T-helper 2 cell treated with Interferon-gamma antibody and Interleukin-4, amounts not matched to agents 5 μg/mL and 100 μg/mL, for 36 hours (primary cell): Measurements from ENCODE around the gene BRSK2.

Source experiments
- DNase-seq: peaks from one replicate; pipeline ENCODE4 v3.0.0; 2021; ENCODE audit warnings: low spot score
- H3K27ac Mint-ChIP-seq: one replicate; pipeline ENCODE4 v1.8.0; 2021; ENCODE audit warnings: mild to moderate bottlenecking, mixed read lengths
- H3K27me3 Mint-ChIP-seq: one replicate; pipeline ENCODE4 v1.8.0; 2021; ENCODE audit warnings: low read depth, mixed read lengths
- H3K36me3 Mint-ChIP-seq: one replicate; pipeline ENCODE4 v1.8.0; 2021; ENCODE audit warnings: low read depth, mixed read lengths
- H3K4me1 Mint-ChIP-seq: one replicate; pipeline ENCODE4 v1.8.0; 2021; ENCODE audit warnings: low read depth, mixed read lengths
- H3K4me3 Mint-ChIP-seq: one replicate; pipeline ENCODE4 v1.8.0; 2022; ENCODE audit warnings: mild to moderate bottlenecking, moderate library complexity, mixed read lengths
- H3K9me3 Mint-ChIP-seq: one replicate; pipeline ENCODE4 v1.8.0; 2021; ENCODE audit warnings: mixed read lengths

BRSK2 gene

DNA sequence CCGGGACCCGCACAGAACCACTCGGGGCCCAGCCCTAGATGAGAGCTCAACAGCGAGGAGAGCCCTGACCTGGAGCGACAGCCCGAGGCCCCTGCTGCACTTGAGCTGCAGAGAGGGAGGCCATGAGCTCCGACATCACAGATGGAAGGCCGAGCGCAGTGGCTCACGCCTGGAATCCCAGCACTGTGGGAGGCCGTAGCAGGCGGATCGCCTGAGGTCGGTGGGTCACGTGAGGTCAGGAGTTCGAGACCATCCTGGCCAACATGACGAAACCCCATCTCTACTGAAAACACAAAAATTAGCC, 13.8 kb upstream of the BRSK2 start:
- no peaks in the 10 kb centered on the region for H3K36me3 Mint-ChIP-seq
- no peak for DNase-seq
- H3K27me3 Mint-ChIP-seq = peaks cover 3% of the 10 kb centered on the region
- H3K4me1 Mint-ChIP-seq = no peaks in the 10 kb centered on the region
- H3K9me3 Mint-ChIP-seq = no peaks in the 10 kb centered on the region
- H3K4me3 Mint-ChIP-seq = no peak overlapping the region
- H3K27ac Mint-ChIP-seq = no peak overlapping the region

DNA sequence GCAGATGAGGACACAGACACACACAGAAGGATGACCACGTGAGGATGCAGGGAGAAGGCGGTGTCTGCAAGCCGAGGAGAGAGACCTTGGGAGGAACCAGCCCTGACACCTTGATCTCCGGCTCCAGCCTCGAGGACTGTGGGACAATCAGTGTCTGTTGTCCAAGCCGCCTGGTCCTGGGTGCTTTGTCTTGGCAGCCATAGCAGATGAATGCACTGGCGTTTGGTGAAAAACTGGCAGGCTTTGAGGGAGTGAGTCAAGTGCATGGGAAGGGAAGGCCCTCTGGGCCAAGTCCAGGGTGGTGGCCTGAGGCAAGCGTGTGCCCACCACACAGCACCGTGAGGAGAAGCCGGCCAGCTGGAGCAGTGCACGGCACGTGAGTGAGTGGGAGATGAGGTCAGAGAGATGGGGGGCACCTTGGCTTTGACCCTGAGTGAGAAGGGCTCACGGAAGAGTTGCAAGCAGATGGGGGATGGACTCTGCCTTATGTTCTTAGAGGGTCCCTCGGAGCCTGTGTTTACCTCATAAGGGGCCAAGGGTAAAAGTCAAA, 12.4 kb upstream of the BRSK2 start:
- Mint-ChIP-seq H3K27ac (no peak overlapping the region), H3K4me1 (no peaks in the 10 kb centered on the region), H3K9me3 (no peaks in the 10 kb centered on the region), H3K27me3 (peaks cover 4% of the 10 kb centered on the region), H3K36me3 (no peaks in the 10 kb centered on the region), H3K4me3 (no peak overlapping the region)
- no peak for DNase-seq

DNA sequence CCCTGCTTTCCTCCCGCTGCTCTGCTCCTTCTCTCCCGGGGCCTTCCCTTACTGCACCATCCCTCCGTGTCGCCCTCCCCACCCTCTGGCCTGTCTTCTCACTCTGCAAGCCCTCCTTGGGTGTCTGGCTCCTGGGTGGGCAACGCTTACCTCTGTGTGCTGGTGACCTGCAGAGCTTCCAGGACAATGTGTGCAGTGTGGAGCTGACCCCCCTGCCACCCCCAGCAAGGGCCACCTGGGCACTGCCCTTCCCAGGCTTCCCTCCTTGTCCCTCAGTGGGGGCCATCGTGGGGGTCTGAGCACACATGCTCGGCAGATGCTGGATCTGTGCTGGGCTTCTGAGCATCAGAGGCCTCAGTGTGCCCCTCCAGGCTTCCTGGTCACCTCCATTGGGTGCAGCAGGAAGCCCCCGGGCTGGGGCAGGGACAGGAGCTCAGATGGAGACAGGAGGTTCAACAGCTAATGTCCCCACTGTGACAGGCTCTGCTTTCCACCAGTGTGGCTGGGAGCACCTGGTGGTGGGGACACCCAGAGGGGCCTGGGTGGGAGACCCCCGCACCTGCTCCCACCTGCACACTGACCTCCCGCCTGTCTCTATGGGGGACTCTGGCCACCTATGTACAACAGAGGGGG, 7.8 kb upstream of the BRSK2 start:
- H3K4me3 Mint-ChIP-seq = peak overlapping the region; percentile 64
- H3K9me3 Mint-ChIP-seq = no peaks in the 10 kb centered on the region
- no peaks in the 10 kb centered on the region for H3K36me3 Mint-ChIP-seq
- peak overlapping the region; percentile 31 for H3K27ac Mint-ChIP-seq
- H3K4me1 Mint-ChIP-seq = no peaks in the 10 kb centered on the region
- H3K27me3 Mint-ChIP-seq = peaks cover 6% of the 10 kb centered on the region
- no peak for DNase-seq

DNA sequence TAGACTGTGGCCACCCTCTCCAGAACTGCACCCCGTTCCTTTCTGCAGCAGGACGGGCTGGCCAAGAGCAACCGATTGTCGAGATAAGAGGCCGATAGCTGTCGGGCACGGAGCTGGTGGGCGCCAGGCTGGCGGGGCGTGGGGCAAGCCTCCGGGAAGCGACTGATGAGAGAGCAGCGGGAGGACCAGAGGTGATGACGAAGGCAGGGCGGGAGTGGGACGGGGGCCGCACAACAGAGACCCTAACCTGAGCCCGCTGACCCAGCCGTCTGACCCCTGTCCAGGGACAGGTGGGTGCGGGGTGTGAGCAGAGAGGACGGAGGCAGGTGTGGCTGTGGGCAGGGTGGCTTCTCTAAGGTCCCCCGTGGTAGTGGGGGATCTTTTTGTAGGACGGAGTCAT, 7.3 kb upstream of the BRSK2 start:
- H3K4me3 Mint-ChIP-seq = peak overlapping the region; percentile 64
- no peak overlapping the region for H3K27ac Mint-ChIP-seq
- H3K27me3 Mint-ChIP-seq = peaks cover 10% of the 10 kb centered on the region
- no peak for DNase-seq
- H3K9me3 Mint-ChIP-seq = no peaks in the 10 kb centered on the region
- H3K36me3 Mint-ChIP-seq = no peaks in the 10 kb centered on the region
- no peaks in the 10 kb centered on the region for H3K4me1 Mint-ChIP-seq

DNA sequence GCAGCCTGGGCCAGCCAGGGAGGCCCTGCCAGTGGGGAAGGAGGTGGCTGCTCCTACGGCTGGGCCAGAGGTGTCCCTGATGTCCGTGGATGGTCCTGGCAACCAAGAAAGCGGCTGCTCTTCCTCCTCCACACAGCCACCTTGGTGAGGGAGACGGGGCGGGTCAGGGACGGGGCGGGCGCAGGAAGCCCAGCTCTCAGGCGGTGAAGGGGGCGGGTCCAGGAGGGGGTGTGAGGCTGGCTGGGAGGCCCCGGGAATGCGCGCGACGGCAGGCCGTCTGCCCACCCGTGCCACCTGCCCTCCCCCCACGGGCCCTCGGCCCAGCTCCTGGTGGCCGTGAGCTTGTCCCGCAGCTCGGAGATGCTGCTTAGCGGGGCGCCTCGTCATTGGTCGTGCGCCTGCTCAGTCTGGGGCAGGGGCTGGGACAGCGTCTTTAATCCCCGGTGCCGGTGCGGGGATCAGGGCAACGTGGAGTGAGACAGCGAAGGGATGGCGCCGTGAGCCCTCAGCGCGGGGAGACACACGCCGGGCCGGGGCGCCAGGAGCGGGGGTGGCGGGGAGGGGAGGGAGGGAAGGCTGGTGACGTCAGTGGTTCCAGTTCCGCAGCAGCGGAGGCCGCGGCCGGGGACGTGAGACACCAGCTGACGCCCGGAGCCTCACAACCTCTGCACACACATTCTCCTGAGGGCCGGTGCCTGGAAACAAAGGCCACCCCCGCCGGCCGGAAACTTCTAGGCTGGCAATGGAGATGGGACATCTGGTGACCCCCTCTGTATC, 6.7 kb upstream of the BRSK2 start:
- H3K4me1 Mint-ChIP-seq = no peaks in the 10 kb centered on the region
- H3K36me3 Mint-ChIP-seq = no peaks in the 10 kb centered on the region
- H3K4me3 Mint-ChIP-seq = peak overlapping the region; percentile 71
- peak overlapping the region; percentile 71 for H3K27ac Mint-ChIP-seq
- peak; percentile 72 for DNase-seq
- peaks cover 15% of the 10 kb centered on the region for H3K27me3 Mint-ChIP-seq
- no peaks in the 10 kb centered on the region for H3K9me3 Mint-ChIP-seq

DNA sequence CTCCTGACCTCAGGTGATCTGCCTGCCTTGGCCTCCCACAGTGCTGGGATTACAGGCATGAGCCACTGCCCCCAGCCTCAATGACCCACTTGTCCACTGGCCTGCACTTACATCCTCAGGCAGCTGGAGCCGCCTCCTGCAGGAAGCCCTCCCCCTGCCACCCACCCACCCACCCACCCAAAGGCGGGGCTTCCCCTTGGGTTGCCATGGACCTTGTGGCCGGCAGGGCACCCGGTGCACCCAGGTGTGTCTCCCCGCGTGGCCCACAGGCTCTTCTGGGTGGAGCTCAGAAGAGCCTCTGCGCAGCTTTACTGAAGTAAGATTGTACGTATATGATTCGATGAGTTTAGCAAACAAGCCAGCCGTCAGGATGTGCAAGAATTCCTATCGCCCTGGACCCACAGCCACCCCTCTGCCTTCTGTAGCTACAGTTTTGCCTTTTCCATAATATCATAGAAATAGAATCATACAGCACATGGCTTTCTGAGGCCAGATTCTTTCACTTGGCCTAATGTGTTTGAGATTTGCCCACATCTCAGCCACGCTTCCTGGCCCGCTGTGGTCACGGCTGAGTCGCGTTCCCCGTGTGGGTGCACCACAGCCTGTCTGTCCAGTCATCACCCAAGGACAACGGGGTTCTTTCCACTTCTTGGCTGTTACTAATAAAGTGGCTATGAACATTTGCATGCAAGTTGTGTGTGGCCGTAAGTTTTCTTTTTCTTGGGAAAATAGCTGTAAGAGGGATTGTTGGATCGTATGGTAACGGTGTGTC, 5.3 kb upstream of the BRSK2 start:
- Mint-ChIP-seq H3K27me3 (peaks cover 15% of the 10 kb centered on the region), H3K4me1 (no peaks in the 10 kb centered on the region), H3K27ac (no peak overlapping the region), H3K4me3 (no peak overlapping the region), H3K36me3 (no peaks in the 10 kb centered on the region), H3K9me3 (no peaks in the 10 kb centered on the region)
- peak; percentile 56 for DNase-seq

DNA sequence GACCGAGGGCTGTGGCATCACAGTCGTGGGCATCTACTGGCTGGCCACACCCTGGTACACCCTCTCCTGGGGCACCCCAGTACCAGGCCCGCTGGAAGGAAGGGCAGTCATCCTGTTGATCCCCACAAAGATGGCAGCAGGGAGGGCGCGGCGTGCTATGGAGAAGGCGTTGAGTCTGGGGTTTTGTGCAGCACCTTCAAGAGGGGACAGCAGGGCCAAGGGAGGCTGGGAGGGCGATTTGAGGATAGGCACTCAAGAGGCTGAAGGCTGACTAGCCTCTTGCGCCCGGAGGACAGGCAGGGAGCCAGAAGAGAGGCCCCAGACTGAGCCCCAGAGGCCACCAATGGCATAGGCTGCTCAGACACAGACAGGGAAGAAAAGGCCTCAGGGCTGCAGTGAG, 2.2 kb upstream of the BRSK2 start:
- H3K36me3 Mint-ChIP-seq = no peaks in the 10 kb centered on the region

DNA sequence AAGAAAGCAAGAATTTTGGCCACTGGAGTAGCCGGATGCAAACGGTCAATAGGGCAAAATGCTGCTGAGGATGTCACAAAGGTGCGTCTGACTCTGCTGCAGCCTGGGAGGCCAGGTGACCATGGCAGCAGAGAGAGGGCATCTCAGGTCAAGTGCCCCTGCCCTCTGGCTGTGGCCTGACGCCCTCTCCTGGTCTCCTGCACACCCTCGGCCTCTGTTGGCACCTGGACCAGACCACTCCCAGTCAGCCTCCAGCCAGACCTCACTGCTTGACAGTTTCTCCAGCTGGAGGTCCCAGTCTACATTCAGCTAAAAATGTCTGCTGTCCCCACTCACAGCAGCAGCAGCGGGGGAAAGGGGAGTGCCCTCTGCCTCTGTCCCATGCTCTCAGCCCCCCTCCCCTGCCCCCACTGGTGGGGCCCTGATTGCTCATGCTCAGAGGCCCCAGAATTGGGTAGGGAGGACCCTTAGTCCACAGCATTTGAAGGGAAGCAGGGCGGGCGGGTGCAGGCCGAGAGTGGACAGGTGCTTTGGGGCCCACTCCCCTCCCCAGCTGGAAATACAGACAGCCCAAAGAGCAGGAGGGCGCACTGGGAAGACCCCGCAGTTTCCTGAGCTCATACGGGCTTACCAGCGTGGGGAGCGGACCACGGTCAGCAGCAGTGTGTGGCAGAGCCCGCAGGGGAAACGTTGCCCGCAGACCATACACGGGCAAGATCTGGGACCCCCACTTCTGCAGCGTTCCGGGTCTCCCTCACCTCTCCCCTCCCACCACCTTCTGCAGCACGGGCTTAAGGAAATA, 1.6 kb upstream of the BRSK2 start:
- no peaks in the 10 kb centered on the region for H3K36me3 Mint-ChIP-seq
- H3K27ac Mint-ChIP-seq = no peak overlapping the region
- no peaks in the 10 kb centered on the region for H3K4me1 Mint-ChIP-seq
- H3K27me3 Mint-ChIP-seq = peaks cover 28% of the 10 kb centered on the region
- no peaks in the 10 kb centered on the region for H3K9me3 Mint-ChIP-seq
- no peak for DNase-seq
- peak overlapping the region; percentile 4 for H3K4me3 Mint-ChIP-seq

More for the DNA sequence above, 2.2 kb upstream of the BRSK2 start:
- Mint-ChIP-seq H3K27me3 (peaks cover 25% of the 10 kb centered on the region), H3K9me3 (no peaks in the 10 kb centered on the region), H3K27ac (no peak overlapping the region), H3K4me3 (peak overlapping the region; percentile 4), H3K4me1 (no peaks in the 10 kb centered on the region)
- DNase-seq = no peak

DNA sequence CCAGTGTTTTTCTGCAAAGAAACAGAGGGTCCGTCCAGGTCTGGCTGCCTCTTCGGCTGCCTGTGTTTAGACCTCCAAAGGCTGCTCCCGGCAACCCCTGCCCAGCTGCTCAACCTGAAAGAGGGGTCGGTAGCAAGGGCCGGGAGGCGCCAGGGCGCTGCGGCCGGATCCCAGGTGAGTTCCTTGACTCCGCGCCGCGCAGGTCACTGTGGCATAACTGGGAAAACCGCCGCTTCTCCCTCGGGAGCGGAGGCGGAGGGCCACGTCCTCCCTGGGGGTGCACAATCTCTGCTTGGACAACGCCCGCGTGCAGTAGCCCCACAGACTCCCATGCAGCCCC, 1.0 kb upstream of the BRSK2 start:
- Mint-ChIP-seq H3K9me3 (no peaks in the 10 kb centered on the region), H3K27me3 (peaks cover 28% of the 10 kb centered on the region), H3K27ac (no peak overlapping the region), H3K36me3 (no peaks in the 10 kb centered on the region), H3K4me1 (no peaks in the 10 kb centered on the region), H3K4me3 (peak overlapping the region; percentile 50)
- no peak for DNase-seq

DNA sequence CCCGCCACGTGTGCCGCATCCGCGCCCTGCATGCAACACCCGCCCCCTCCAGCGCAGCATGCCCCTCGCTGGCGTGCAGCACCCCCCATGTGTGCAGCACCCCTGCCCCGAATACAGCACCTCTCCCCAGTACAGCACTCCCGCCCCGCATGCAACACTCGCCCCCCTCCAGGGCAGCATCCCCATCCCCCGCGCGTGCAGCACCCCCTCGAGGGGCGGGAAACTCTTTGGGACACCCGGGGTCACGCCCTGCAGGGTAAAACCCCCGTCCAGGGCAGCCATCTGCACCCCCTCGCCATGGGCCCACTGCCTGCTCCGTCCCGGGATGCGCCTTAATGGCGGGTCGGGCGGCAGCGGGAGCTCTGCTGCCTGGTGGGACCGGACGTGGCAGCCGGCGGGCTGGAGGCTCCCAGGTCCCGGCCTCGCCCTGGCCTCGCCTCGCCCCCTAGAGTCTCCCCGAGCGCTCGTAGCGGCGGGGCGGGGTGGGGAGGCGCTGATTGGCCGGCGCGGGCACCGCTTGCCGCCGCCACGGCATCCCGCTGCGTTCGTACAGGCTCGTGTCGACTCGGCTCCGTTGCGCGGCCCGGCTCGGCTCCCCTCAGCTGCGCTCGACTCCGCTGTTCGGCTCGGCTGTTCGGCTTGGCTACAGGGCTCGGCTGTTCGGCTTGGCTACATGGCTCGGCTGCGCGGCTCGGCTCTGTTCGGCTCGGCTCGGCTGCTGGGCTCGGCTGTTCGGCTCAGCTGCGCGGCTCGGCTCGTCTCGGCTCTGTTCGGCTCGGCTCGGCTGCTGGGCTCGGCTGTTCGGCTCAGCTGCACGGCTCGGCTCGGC, 417 bp upstream of the BRSK2 start:
- H3K4me3 Mint-ChIP-seq = peak overlapping the region; percentile 50
- H3K36me3 Mint-ChIP-seq = no peaks in the 10 kb centered on the region
- peaks cover 28% of the 10 kb centered on the region for H3K27me3 Mint-ChIP-seq
- no peaks in the 10 kb centered on the region for H3K4me1 Mint-ChIP-seq
- no peaks in the 10 kb centered on the region for H3K9me3 Mint-ChIP-seq
- DNase-seq = peak; percentile 93
- no peak overlapping the region for H3K27ac Mint-ChIP-seq

DNA sequence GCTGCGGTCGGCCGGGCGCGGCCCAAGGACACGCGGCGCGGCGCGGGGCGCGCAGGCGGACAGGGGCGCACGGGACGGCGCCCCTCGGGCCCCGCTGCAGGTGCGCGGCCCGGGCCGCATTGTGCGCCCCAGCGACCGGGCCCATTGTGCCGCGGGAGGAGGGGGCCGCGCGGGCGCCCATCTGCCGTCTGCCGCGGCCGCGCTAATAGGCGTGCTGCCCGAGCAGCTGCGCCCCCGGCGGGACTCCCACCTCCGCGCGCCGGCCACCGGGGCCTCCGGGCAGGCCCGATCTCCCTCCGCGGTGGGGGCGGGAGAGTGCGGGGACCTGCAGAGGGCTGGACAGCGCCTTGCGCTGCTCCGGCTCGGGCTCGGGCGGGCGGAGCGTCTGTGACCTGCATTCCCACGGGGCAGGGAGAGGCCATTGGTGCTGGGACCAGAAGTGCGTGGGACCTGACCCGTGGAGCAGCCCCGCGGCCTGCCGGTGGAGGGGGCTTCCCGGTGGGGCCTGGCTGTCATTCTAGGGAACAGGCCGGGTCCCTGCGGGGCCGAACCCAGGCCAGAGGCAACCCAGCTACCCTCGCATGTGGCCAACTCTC, 933 bp downstream of the BRSK2 start:
- H3K36me3 Mint-ChIP-seq = no peaks in the 10 kb centered on the region

DNA sequence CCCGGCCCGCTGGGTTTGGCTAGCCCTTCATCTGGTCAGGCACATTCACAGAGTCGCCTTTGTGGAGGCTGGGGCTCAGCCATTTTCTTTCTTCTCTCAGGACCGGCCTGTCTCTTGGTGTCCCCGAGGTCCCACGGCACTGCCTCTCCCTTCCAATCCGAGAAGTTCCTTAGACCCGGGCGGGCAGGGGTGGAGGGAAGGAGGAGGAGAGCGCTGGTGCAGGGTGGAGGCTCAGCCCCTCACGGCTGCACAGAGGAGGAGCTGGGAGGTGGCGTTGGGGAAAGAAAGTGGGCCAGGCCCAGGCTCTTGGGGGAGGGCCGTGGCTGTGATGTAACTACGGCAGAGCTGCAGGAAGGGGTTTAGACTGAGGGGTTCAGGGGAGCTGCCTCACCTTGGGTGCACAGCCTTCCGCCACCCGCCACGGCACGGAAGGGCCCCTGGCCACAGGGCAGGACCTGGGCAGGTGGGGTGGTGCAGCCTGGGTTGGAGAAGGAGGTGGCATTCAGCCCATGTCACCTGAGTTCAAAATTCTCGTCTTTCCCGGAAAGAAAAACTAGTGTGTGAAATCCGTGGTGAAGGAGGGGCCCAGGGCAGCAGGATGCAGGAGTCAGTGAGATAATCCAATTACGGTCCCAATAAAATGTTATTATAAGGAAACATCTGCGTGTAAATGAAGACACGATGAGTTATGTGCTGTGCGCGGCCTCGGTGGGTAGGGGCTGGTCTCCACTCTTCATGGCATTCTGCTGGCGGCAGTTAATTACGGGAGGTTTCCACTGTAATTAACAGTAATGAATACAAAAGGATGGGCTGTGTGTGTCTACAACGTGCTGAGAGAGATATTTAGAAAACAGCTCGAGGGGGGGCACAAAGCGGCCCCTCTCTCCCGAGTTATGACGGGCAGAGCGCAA, 1.7 kb downstream of the BRSK2 start:
- Mint-ChIP-seq H3K27ac (no peak overlapping the region), H3K27me3 (peaks cover 28% of the 10 kb centered on the region), H3K4me3 (peak overlapping the region; percentile 9), H3K9me3 (no peaks in the 10 kb centered on the region), H3K4me1 (no peaks in the 10 kb centered on the region), H3K36me3 (no peaks in the 10 kb centered on the region)
- no peak for DNase-seq

More for the DNA sequence above, 933 bp downstream of the BRSK2 start:
- Mint-ChIP-seq H3K27ac (no peak overlapping the region), H3K9me3 (no peaks in the 10 kb centered on the region), H3K27me3 (peaks cover 28% of the 10 kb centered on the region), H3K4me1 (no peaks in the 10 kb centered on the region), H3K4me3 (no peak overlapping the region)
- no peak for DNase-seq
